ENCODE results near the gene GPD1.

Gene GPD1

DNA sequence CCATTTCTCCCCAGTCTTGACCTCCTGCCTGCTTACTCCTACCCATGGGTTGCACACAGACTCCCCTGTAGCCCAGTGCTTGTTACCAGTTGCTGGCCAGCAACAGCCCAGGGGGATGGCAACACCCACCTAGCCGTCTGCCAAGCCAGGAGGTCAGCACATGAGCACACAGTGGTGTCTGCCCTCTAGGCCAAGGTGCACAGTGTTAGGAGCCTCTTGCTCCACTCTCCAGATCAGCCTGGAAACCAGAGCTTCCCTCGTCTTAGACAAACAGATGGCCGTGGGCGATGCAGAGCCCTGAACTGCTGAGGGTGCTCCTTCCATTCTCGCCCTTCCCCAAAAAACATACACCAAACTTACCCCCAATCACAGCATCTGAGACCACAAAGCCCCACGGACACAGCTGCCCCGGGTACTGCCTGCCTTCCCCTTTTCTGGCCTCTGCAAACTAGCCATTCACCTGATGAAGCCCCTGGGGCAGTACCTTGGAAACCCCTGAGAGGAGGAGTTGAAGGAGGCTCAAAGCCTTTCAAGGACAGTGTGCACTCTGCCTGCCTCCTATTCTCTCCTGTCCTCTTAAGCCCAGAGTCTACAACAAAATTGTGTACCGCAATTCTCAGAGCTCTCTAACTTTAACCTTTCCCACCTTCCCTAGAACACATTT is 1.0 kb upstream of the GPD1 start:
- no peak for DNase-seq

DNA sequence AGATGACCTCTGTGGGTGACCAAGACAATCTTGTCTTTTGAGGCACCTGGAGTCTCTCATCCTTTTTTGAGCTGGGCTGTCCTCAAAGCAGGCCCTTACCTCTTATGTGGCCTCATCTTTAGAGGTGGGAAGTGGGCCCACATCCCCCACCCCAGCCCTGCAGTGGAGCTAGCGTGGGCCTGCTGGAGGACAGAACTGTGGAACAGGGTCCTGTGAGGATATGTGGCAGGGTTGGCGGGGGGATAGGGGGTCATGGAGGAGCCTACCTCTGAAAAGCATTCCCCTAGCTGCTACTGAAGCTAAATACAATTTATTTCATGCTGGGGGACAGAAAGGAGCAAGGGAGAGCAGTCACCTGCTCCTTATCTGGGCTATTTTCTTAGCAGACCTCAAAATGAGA is 457 bp upstream of the GPD1 start:
- DNase-seq: no peak

DNA sequence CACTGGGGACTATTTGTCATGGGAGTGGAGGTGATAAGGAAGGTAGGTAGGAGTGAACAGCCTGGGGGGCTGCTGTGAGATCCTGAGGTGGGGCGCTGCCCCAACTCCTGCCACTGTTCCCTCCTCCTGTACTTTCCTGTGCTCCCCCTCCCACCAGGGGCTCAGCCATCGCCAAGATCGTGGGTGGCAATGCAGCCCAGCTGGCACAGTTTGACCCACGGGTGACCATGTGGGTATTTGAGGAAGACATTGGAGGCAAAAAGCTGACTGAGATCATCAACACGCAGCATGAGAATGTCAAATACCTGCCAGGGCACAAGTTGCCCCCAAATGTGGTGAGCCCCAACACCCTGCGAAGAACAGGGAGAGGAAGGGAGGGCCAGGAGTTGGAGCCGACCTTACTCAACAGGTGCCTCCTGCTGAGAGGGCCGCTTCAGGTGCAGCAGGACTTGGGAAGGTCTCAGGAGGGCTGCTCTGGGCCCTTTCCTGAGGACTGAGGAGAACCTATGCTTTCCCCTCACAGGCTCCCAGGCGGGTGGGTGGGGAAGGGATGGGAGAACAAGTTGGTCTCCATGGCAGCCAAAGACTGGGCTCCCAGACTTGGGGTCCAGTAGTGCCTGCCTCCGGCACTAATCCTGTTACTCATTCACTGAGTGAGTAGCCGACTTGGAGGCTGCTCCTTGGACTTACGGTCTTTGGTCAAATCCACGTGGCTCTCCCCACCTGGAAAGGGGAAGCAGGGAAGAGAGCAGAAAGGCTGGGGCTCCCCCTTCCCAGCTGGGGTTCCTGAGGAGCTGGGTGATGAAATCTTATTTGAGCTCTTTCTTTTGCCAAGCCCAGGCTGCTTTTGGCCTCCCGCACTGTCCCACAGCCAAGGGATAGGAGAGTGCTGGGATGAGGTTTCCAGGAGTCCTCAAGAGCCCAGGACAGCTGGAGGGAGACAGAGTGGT is 884 bp downstream of the GPD1 start:
- DNase-seq: no peak

DNA sequence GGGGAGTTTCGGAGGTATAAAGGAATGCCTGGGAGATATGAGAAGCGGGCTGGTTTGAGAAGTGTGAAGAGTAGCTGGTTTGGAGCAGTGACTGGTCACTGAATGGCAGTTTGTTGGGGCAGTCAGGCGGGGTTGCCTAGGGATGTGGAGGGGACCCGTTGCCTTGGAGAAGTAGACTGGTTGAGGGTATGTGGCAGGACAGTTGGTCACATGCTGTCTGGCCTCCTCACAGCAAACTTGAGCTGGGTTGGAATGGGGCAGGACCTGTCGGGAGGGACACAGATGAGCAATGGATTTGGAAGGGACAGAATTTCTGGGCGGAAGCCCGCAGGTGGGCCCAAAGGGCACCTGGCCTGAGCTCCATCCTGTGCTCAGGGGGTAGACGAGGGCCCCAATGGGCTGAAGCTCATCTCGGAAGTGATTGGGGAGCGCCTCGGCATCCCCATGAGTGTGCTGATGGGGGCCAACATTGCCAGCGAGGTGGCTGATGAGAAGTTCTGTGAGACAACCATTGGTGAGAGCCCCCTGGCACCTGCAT is 2.2 kb downstream of the GPD1 start:
- no peak for DNase-seq

DNA sequence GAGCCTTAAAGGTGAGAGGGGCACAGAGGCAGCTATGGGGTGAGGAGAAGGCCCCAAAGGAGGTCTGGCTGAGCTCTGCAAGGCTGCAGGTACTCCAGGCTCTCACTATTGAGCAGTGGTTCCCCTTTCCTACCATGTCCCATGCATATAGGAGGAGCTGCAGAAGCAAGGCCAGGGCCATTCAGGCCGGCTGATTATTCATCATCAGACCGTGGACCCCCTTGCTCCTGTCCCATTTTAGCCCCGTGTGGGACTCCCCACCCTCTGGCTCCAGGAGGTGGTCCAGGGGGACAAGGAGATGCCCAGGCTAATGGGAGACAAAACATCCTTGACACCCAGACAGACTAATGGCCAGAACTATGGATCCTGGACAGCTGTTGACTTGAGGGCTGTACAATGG is 3.1 kb downstream of the GPD1 start:
- no peak for DNase-seq

DNA sequence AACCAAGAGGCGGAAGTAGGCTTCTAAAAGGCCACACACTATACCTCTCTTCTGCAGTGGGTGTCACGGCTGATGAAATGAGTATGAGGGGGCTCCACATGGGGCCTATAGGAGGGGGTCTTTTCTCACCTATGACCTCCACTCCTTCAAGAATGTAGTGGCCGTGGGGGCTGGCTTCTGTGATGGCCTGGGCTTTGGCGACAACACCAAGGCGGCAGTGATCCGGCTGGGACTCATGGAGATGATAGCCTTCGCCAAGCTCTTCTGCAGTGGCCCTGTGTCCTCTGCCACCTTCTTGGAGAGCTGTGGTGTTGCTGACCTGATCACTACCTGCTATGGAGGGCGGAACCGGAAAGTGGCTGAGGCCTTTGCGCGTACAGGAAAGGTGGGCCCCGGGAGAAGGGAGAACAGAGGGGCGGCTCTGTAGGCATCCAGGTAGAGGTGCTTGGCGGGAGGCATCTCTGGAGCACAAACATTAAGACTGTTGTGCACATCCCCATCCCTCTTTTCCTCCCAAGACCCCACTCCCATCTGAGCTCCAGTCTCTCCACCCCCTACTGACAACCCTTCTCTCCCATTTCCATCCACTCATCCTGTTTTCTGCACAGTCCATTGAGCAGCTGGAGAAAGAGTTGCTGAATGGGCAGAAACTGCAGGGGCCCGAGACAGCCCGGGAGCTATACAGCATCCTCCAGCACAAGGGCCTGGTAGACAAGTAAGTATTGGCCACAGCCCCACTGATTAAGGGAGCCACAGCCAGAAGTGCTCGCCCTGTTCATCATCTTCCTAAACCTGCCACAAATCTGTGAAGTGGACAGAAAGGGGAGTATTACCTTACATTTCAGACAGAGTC is 3.8 kb downstream of the GPD1 start:
- DNase-seq: no peak

DNA sequence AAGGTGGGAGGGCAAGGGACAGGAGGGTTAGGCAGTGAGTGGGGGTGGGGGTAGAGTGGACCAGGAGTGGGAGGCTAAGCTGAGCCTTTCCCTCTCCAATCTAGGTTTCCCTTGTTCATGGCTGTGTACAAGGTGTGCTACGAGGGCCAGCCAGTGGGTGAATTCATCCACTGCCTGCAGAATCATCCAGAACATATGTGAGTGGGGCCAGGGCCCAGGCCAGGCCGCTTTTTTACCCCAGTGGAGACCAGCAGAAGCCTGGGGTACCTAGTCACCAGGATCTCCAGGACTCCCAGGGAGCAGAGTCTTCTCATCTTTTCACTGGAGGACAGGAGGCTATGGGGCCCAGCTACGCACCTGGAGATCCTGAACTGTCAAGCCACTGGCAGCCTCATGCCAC is 5.5 kb downstream of the GPD1 start:
- no peak for DNase-seq

DNA sequence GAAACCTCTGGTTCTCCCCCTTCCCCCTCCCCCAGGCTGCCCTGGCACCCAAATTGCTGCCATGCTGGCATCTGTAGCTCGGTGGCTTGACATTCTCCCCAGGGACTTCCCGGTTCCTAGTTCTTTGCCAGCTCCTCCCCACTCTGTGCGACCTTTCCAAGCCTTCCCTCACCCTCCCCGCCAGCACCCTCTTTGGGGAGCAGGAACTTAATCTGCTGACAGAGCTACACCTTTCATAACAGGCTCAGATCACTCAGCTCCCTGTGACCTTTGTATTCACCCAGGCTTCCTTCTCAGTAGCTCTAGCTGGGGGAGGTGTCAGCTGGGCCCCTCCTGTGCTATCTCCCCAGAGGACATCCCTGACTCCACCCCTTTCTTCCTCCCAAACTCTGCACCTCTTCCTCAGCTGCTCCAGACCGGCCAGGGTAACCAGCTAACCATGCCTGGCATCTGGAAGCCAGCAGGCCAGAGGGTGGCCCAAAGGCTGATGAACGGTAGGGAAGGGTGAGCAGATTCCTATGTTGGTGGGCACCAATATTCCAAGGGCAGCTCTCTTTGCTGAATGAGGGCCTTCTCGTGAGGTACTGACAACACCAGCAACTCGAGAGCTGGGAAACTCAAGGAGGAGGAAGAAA is 6.4 kb downstream of the GPD1 start:
- no peak for DNase-seq

DNA sequence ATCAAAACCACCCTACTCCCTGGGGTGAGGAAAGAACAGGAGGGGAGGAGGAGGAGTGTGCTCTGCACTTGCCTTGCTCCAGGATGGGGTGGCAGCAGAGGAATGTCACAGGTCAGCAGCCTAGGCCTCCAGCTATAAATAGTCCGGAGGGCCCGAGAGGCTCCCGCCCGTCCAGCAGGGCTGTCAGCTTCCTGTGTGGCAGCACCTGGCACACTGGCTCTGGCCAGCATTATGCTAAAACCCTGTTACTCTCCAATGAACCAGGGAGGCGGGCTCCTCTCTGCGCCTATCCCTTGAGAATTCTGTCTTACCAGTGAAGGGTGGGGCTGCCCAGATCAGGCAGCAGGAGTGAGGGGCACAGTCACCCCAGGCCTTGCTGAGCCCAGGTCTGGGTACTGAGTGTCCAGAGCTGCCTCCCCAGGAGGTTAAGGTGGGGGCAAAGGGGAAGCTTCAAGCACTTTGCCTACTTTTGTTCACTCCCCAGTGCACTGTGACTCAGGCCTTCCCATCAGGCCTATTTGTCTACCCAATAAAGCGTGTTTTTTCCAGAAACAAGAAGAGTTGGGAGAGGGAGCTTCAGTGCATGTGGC is 7.0 kb downstream of the GPD1 start:
- peak in 1 of 2 experiments; percentile 13 for DNase-seq

DNA sequence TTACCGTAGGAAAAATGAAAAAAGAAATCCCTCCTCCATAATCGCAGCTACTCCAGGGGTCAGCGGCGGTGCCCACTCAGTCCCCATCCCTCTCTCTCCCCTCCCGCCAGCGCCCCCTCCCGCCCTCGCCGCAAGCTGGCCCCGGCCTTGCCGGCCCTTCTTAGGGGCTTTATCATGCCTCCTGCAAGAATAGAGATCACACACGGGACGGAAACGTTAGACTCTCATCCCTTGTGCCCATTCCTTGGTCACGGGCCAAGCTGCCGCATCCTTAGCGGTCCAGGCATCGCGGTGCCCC is 7.5 kb downstream of the GPD1 start:
- no peak for DNase-seq

DNA sequence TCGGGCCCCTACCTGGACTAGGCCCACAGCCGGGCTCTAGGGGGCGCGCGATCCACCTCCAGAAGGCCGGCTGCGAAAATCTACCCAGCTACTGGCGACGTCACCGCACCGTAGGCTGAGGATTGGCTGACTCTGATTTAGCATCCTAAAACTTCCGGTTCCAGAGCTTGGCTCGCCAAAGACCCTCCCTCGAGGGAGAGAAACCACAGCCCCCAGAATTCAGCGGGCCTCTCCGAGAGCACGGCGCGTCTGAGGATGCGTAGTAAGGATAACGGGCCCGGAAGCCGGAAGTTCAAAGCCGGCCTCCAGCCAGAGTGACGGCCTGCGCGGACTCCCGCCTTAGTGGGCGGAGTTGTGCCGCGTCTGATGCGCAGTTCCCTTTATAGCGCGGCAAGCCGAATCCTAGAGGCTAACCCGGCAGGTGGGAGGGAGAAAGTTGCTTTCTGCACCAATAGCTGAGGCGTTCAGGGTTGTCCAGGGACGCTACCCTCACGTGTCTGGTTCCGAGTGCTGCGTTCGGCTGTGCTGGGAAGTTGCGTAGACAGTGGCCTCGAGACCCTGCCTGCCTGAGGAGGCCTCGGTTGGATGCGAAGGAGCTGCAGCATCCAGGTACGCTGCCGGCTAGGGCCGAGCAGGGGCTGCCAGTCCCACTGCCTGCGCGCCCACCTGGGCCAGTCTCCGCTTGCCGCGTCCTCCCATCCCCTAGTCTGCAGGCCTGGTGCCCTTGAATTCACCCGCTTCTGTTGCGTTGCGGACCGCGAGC is 8.1 kb downstream of the GPD1 start, which contains the start of gene COX14:
Gene COX14 (plus strand): TSS at position 544 of the 763 bp plus-strand sequence. CDS start 7,808 bp downstream, outside the sequence.
- DNase-seq: peak; percentile 99

DNA sequence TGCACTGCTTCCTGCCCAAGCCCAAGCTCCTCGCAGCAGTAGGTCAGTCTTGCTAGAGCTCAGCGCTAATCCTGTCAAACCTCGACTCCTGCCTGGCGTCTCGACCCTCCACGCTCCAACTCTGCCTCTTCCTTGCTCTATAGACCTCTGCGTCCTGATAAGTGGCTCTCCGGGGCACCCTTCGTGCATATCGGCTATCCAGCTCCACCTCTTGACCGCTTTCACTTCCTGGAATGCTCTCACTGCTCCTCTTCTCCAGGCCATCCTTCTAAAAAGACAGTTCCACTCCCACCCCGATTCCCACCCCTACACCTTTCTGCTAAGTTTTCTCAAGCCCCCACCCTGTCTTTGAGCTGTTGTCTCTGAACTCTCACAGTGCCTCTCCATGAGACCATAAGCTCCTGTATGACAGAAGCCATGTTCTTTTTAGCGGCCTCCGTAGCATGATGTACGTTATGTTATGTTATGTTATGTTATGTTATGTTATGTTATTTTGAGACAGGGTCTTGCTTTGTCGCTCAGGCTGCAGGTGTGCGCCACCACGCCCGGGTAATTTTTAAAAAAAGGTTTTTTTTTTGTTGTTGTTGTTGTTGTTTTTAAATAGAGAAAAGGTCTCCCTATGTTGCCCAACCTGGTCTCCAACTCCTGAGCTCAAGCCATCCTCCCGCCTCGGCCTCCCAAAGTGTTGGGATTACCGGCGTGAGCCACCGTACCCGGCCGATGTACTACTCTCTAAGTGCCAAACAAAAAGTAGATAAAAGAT is 8.8 kb downstream of the GPD1 start:
- DNase-seq: no peak

DNA sequence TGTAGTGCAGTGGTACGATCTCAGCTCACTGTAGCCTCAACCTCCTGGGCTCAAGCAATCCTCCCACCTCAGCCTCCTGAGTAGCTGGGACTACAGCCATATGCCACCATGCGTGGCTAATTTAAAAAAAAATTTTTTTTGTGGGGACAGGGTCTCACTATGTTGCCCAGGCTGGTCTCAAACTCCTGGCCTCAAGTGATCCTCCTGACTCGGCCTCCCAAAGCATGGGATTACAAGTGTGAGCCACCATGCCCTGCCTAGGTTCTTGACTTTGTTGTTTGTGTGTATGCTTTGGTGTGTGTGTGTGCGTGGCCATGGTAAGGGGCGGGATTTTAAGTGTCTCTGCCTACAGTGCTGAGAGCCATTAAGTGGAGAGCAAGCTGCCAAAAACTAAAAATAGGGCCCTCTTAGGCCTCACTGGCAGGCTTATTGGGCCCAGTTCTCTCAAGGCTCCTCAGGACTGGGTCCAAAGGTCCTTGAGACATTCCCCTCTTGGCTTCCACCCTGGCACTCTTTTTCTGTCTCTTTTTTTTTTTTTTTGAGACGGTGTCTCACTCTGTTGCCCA is 13.3 kb downstream of the GPD1 start:
- DNase-seq: no peak

DNA sequence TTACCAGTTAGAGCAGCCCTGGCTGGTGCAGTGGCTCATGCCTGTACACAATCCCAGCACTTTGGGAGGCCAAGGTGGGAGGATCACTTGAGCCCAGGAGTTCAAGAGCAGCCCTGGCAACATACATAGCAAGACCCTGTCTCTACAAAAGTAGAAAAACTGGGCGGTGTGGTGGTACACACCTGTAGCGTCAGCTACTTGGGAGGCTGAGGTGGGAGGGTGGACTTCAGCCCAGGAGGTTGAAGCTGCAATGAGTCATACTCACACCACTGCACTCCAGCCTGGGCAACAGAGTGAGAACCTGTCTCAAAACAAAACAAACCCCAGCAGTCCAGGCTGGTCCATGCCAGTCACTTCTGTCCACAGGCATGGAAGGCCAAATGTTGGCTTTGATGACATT is 15.6 kb downstream of the GPD1 start:
- no peak for DNase-seq

DNA sequence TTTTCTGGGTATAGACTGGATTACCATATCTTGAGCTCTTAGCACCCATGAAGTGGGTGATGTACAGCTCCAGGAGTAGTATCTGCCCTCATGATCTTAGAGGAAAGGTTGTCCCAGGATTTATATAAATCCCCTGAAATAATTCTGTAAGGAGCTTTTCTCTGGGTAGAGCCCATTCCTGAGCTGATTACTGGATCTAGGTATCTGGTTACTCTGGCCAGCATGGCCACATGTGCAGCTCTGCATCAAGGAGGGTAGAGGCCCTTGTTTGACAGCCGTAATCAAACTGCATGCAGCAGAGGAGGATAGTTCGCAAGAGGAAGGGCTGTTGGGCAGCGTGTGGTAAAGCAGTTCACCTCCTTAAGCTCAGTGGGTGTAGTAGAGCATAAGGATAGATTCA is 16.7 kb downstream of the GPD1 start:
- no peak for DNase-seq

DNA sequence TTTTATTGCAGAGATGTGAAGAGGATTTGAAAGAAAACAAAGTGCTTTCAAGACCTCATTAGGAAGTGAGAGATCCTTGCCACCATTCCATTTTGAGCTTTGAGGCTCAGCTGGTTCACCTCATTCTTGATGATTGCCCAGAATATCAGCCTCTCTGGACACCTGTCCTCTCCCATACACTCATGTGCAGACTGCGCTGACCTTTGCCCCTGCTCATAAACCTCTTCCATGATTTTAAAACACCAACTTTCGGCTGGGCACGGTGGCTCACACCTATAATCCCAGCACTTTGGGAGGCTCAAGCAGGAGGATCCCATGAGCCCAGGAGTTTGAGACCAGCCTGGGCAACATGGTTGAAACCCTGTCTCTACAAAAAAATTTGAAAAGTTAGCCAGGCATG is 17.1 kb downstream of the GPD1 start:
- no peak for DNase-seq

DNA sequence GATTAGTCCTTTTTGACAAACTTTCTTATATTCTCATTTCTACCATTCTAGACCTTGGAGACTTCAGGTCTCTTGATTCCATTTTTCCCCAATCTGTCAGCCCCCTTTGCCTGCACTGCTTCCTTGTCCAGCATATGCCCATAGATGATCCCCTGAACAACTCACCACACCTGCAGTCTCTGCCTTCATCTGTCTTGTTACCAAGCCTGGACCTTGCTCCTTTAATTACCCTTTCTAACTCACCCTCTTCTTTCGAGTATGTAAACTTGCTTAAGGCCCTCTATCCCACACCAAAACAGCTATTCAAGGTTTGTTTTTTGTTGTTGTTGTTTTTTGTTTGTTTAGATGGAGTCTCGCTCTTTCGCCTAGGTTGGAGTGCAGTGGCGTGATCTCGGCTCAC is 17.8 kb downstream of the GPD1 start:
- no peak for DNase-seq

DNA sequence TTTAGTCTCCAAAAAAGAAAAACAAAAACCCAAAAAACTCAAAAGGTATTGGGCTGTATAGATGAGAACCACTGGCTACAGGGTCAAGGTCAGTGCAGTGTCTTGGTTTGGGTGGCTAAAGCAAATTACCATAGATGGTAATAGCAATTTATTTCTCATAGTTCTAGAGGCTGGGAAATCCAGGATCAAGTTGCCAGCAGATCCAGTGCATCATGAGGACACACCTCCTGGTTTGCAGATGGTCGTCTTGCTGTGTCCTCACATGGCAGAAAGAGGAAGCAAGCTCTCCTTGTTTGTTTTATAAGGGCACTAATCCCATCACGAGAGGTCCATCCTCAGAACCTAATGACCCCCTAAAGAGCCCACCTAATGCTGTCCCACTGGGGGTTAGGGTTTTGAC is 19.4 kb downstream of the GPD1 start:
- no peak for DNase-seq

DNA sequence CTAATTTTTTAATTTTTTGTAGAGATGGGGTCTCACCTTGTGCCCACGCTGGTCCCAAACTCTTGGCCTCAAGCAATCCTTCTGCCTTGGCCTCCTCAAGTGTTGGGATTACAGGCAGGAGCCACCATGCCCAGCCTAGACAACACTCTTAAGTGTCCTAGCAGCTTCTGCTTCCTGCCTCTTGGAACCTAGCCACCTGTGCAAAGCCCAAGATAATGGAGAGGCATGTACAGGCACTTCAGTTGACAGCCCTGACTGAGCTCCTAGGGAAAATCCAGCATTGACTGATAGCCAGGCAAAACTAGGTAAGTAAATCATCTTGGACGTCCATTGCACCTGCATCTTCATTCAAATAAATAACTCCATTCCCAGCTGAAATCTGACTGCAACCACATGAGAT is 23.7 kb downstream of the GPD1 start:
- DNase-seq: no peak

DNA sequence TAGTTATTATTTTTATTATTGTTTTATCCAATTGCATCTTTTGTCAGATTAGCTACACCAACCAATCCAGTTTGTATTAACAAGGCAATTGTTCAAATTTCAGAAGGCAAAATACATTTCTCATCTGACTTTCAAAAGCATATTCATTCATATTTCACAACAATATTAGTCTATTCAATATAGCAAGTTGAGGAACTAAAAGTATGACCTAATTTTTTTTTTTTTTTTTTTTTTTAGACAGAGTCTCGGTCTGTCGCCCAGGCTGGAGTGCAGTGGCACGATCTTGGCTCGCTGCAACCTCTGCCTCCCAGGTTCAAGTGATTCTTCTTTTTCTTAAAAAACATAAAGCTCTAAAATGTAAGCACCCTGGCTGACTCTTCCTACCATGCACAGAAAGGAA is 25.5 kb downstream of the GPD1 start:
- no peak for DNase-seq

Measured in activated CD4-positive, alpha-beta T cell treated with anti-CD3 and anti-CD28 coated beads, Interleukin-2, amount 50 U/mL, for 48 hours (primary cell).